Duodenal mucosa (tissue), 2 donors: Measurements from ENCODE around the gene KCND2.

Experiments used
- H3K27ac ChIP-seq: one replicate; pipeline ENCODE4 v1.7.0; 2013; ENCODE audit warnings: low read depth, low read length
- H3K27me3 ChIP-seq, 2 donors: one replicate each; pipeline ENCODE4 v1.7.0; 2013; ENCODE audit warnings: low read length in 2 of 2, control low read depth in 1 of 2; ENCODE audit not compliant: insufficient read depth in 2 of 2, control insufficient read depth in 1 of 2
- H3K36me3 ChIP-seq, 2 donors: one replicate each; pipeline ENCODE4 v1.7.0; 2013; ENCODE audit warnings: low read length in 2 of 2, control low read depth in 1 of 2; ENCODE audit not compliant: insufficient read depth in 2 of 2, control insufficient read depth in 1 of 2
- H3K4me1 ChIP-seq, 2 donors: one replicate each; pipeline ENCODE4 v1.7.0; 2013; ENCODE audit warnings: low read length in 2 of 2, control low read depth in 1 of 2; ENCODE audit not compliant: insufficient read depth in 2 of 2, control insufficient read depth in 1 of 2
- H3K4me3 ChIP-seq, 2 donors: one replicate each; pipeline ENCODE4 v1.7.0; 2013; ENCODE audit warnings: low read length in 2 of 2, low read depth in 1 of 2
- H3K9ac ChIP-seq, 2 donors: one replicate each; pipeline ENCODE4 v1.7.0; 2013; ENCODE audit warnings: low read length in 2 of 2, low read depth in 1 of 2
- H3K9me3 ChIP-seq, 2 donors: one replicate each; pipeline ENCODE4 v1.7.0; 2013; ENCODE audit warnings: low read length in 2 of 2, control low read depth in 1 of 2; ENCODE audit not compliant: control insufficient read depth in 1 of 2

Gene KCND2

DNA sequence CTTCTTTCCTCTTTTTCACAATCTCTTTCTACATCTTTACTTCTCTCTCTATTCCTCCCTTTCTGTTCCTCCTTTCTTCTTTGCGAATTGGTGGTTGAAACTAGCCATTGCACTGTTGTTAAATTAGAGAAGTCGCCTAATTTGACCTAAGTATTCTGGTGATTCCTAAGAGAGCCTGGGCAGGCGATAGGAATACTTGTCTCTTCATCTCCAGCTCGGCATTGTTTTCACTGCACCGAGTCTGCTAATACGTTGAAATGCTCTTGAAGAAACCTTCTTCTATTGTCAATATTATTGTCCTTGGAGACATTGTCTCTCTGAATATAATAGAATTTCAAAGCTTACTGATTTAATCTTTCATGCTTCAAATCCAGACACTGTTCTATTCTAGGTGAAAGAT, 31.7 kb downstream of the KCND2 start:
- no peak overlapping the region for H3K4me3 ChIP-seq
- H3K27ac ChIP-seq: no peak overlapping the region
- no peaks in the 10 kb centered on the region for H3K36me3 ChIP-seq

GRCh38 chr7:120307991-120308545, 35.1 kb downstream of the KCND2 start:
- H3K4me1 ChIP-seq: no peaks in the 10 kb centered on the region
- H3K27ac ChIP-seq: no peak overlapping the region
- no peaks in the 10 kb centered on the region for H3K36me3 ChIP-seq
- no peaks in the 10 kb centered on the region for H3K9me3 ChIP-seq
- no peak overlapping the region for H3K9ac ChIP-seq
- H3K4me3 ChIP-seq: no peak overlapping the region
- no peaks in the 10 kb centered on the region for H3K27me3 ChIP-seq

More for the DNA sequence above, 31.7 kb downstream of the KCND2 start:
- no peaks in the 10 kb centered on the region for H3K27me3 ChIP-seq
- H3K9me3 ChIP-seq: no peaks in the 10 kb centered on the region
- H3K9ac ChIP-seq: no peak overlapping the region
- no peaks in the 10 kb centered on the region for H3K4me1 ChIP-seq

- no peaks in the 10 kb centered on the region for H3K4me1 ChIP-seq
- H3K9ac ChIP-seq: no peak overlapping the region
- no peak overlapping the region for H3K4me3 ChIP-seq
- no peaks in the 10 kb centered on the region for H3K9me3 ChIP-seq
- H3K27me3 ChIP-seq: no peaks in the 10 kb centered on the region
- H3K36me3 ChIP-seq: no peaks in the 10 kb centered on the region
- no peak overlapping the region for H3K27ac ChIP-seq
These were observed 38.2 kb downstream of the KCND2 start for GRCh38 chr7:120311028-120311788.

DNA sequence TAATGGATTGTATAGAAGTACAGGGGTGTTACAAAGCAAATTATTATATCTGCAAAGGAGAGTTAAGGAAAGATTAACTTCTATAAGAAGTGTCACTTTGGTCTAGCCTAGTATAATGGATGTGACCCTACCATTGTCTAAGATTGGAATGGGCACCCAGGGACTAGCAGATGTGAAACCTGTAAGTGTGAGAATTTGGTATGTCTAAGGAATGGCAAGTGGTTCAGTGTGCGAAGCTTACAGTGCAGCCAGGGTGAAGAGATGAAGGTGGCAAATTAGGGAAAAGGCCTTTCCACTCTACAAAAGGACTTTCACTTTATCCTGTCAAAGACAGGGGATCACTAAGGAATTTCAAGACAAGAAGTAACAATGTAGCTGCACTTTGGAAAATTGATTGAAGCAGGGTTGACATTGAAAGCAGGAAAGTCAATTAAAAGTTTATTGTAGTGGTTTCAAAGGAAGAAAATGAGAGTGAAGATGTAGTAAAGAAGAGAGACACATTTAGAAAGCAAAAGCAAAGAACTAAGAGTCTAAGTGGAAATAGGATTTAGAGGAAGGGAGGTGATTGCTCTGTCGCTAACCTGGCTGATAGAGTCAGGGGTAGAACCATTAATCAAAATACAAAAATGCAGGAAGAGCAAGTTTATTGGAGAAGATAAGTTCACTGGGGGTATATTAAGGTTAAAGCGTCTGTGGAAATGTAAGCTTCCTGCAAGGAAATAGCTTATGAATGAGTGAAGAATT, 47.4 kb downstream of the KCND2 start:
- no peak overlapping the region for H3K27ac ChIP-seq

DNA sequence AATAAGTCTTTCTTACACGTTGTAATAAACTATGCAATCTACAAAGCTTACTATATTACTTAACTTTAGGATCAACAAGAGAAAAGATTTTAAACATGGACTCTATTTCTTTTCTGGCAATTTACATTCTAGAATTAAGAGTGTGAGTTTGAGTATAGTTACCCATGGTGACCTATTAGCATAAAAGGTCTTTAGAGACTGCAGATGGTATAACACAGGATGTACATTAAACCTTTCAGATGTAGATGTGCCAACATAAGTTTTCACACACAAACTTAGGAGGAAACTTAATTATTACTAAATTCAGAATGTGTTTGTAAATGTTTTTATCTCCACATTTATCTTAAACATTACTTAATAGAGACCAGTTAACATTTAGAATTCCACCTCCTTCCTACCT, 54.1 kb downstream of the KCND2 start:
- no peaks in the 10 kb centered on the region for H3K27me3 ChIP-seq
- no peaks in the 10 kb centered on the region for H3K9me3 ChIP-seq
- H3K36me3 ChIP-seq: no peaks in the 10 kb centered on the region
- H3K9ac ChIP-seq: no peak overlapping the region
- no peak overlapping the region for H3K27ac ChIP-seq
- no peak overlapping the region for H3K4me3 ChIP-seq
- H3K4me1 ChIP-seq: no peaks in the 10 kb centered on the region

More for the DNA sequence above, 47.4 kb downstream of the KCND2 start:
- no peaks in the 10 kb centered on the region for H3K27me3 ChIP-seq
- H3K4me1 ChIP-seq: no peaks in the 10 kb centered on the region
- no peak overlapping the region for H3K4me3 ChIP-seq
- no peak overlapping the region for H3K9ac ChIP-seq
- H3K36me3 ChIP-seq: no peaks in the 10 kb centered on the region
- H3K9me3 ChIP-seq: no peaks in the 10 kb centered on the region

- H3K27ac ChIP-seq: no peak overlapping the region
- H3K27me3 ChIP-seq: no peaks in the 10 kb centered on the region
- H3K9me3 ChIP-seq: no peaks in the 10 kb centered on the region
- no peaks in the 10 kb centered on the region for H3K4me1 ChIP-seq
- H3K36me3 ChIP-seq: no peaks in the 10 kb centered on the region
- no peak overlapping the region for H3K9ac ChIP-seq
- H3K4me3 ChIP-seq: no peak overlapping the region
These were observed 59.5 kb downstream of the KCND2 start for GRCh38 chr7:120332433-120332832.

GRCh38 chr7:120334475-120334874, 61.5 kb downstream of the KCND2 start:
- no peaks in the 10 kb centered on the region for H3K27me3 ChIP-seq
- no peaks in the 10 kb centered on the region for H3K9me3 ChIP-seq
- no peak overlapping the region for H3K27ac ChIP-seq
- H3K36me3 ChIP-seq: no peaks in the 10 kb centered on the region
- no peaks in the 10 kb centered on the region for H3K4me1 ChIP-seq
- H3K4me3 ChIP-seq: no peak overlapping the region
- H3K9ac ChIP-seq: no peak overlapping the region

DNA sequence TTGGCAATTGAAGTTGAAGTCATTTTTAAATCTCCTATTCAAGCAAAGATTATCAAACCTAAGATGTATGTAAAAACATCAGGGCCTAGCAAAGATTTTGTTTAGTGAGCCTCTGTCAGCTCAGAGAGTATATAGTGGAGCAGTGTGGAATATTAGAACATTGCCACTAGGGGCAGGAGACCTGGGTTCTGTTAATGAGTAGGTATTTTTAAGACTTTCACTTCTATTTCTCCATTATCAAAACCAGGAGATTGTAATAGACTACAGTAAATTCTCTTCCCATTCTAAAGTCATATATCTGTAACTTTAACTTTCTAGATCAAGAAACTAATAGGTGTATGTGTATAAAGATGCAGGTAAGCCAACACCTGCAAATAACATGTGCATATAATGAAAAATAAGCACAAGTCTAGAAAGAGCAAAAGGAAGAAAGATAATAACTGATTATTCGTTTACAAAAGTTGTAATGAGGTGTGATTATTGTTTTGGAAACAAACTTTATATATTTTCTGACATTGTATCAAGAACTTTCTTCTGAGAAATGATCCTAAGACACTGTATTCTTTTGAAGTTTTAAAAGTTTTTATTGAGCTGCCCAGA, 64.4 kb downstream of the KCND2 start:
- H3K27me3 ChIP-seq: no peaks in the 10 kb centered on the region
- H3K36me3 ChIP-seq: no peaks in the 10 kb centered on the region
- no peak overlapping the region for H3K4me3 ChIP-seq
- no peak overlapping the region for H3K9ac ChIP-seq
- H3K27ac ChIP-seq: no peak overlapping the region
- no peaks in the 10 kb centered on the region for H3K9me3 ChIP-seq
- no peaks in the 10 kb centered on the region for H3K4me1 ChIP-seq

- no peaks in the 10 kb centered on the region for H3K4me1 ChIP-seq
- no peaks in the 10 kb centered on the region for H3K9me3 ChIP-seq
- no peak overlapping the region for H3K4me3 ChIP-seq
- H3K27ac ChIP-seq: no peak overlapping the region
- no peaks in the 10 kb centered on the region for H3K36me3 ChIP-seq
- no peak overlapping the region for H3K9ac ChIP-seq
- H3K27me3 ChIP-seq: no peaks in the 10 kb centered on the region
These were observed 71.3 kb downstream of the KCND2 start for GRCh38 chr7:120344276-120344675.

DNA sequence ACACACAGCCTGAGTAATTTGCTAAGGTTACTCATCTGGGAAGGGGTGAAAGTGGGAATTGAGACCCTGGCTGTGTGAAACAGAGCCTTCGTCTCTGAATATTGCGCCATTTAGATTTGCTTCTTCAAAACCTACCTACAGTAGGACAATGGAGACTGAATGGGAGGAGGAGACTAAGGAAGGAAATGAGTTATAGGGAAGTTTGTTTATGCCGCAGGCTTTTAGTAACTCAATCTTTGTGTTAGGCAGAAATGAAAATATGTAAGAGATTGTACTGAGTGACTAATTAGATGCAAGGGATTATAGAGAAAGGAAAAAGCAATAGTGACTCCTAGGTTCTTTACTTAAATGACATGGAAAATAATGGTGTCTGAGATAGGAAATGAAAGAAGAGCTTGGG, 80.2 kb downstream of the KCND2 start:
- H3K4me3 ChIP-seq: no peak overlapping the region
- H3K9me3 ChIP-seq: no peaks in the 10 kb centered on the region
- no peaks in the 10 kb centered on the region for H3K36me3 ChIP-seq
- H3K4me1 ChIP-seq: no peaks in the 10 kb centered on the region
- no peak overlapping the region for H3K27ac ChIP-seq
- H3K27me3 ChIP-seq: no peaks in the 10 kb centered on the region
- no peak overlapping the region for H3K9ac ChIP-seq
